Activated naive CD8-positive, alpha-beta T cell treated with anti-CD3 and anti-CD28 coated beads, Interleukin-2, amount 10 ng/mL, durations not matched to agents 7 days and 5 days (primary cell): Measurements from ENCODE around the gene ZCCHC18. TPM values are rescaled to one million over a fixed set of nuclear protein-coding genes. Genes with fewer than 3 reads are reported as not detected.

ENCODE experiments used
- ATAC-seq: fragments of 150-1000 bp; cut with Tn5 transposase; one replicate; pipeline ENCODE4 v1.10.0; 2021; ENCODE audit warnings: low read depth, moderate library complexity
- POLR2A ChIA-PET: fragments of 350-600 bp; sonication (Branson Sonifier 250); formaldehyde crosslinking; loops from one replicate; lab custom pipeline; 2021; ENCODE audit warnings: antibody characterized with exemption; lab: Charles Lee
- DNase-seq: peaks from one replicate; pipeline ENCODE4 v3.0.0; 2021
- H3K27ac Mint-ChIP-seq: one replicate; pipeline ENCODE4 v1.8.0; 2022; ENCODE audit warnings: mild to moderate bottlenecking, mixed read lengths
- H3K27me3 Mint-ChIP-seq: one replicate; pipeline ENCODE4 v1.8.0; 2022; ENCODE audit warnings: mild to moderate bottlenecking, moderate library complexity, mixed read lengths
- H3K36me3 Mint-ChIP-seq: one replicate; pipeline ENCODE4 v1.8.0; 2021; ENCODE audit warnings: mild to moderate bottlenecking, mixed read lengths
- H3K4me1 Mint-ChIP-seq: one replicate; pipeline ENCODE4 v1.8.0; 2021; ENCODE audit warnings: mixed read lengths
- H3K4me3 Mint-ChIP-seq: one replicate; pipeline ENCODE4 v1.8.0; 2022; ENCODE audit warnings: mild to moderate bottlenecking, moderate library complexity, mixed read lengths
- H3K9me3 Mint-ChIP-seq: one replicate; pipeline ENCODE4 v1.8.0; 2021; ENCODE audit warnings: mixed read lengths
- total RNA-seq, 2 experiments: library from RNA; stranded (reverse); gene quantifications; one replicate each; pipeline ENCODE4 v1.2.3, GENCODE V29; 2021

Gene ZCCHC18
- total RNA-seq, 2 experiments from 2014 or later = 8.8 to 13.5 TPM

- Mint-ChIP-seq H3K27ac (no peak overlapping the region), H3K27me3 (no peaks in the 10 kb centered on the region), H3K9me3 (no peaks in the 10 kb centered on the region), H3K36me3 (no peaks in the 10 kb centered on the region), H3K4me1 (no peaks in the 10 kb centered on the region), H3K4me3 (no peak overlapping the region)
- POLR2A ChIA-PET = interaction anchor here (0.6 kb wide), 1 partner anchor 16 kb away, joined by 3 read pairs; the partner anchor contains the start of gene SLC25A53
- no peak for ATAC-seq
- no peak for DNase-seq
Measured at GRCh38 chrX:104141087-104141760, 28.9 kb downstream of the ZCCHC18 start.

DNA sequence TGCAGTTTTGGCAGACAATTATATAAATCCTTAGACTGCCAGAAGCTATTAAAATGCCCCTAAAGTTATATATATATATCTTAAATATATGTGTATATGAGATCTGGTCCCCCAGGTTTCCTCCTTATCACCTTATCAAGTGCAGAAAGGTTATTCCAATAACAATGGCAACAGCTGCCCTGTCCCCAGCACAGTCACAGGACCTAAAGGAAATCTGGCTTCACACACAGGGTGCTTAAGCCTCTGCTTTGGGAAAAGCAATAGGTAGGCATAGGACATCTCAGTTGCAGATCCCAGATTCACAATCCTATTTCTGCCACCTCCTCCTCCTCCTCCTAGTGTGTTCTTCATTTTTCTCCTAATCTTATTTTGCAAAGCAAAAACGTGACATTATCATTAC is 38.7 kb downstream of the ZCCHC18 start:
- no peak overlapping the region for H3K4me3 Mint-ChIP-seq
- no peaks in the 10 kb centered on the region for H3K9me3 Mint-ChIP-seq
- ATAC-seq (no peak), DNase-seq (no peak)
- H3K27ac Mint-ChIP-seq = no peak overlapping the region
- POLR2A ChIA-PET = no interaction called here
- H3K27me3 Mint-ChIP-seq = no peaks in the 10 kb centered on the region
- H3K36me3 Mint-ChIP-seq = no peaks in the 10 kb centered on the region
- no peaks in the 10 kb centered on the region for H3K4me1 Mint-ChIP-seq

- ATAC-seq (peak; percentile 91), DNase-seq (peak; percentile 78)
- H3K4me1 Mint-ChIP-seq = peaks cover 8% of the 10 kb centered on the region
- no peaks in the 10 kb centered on the region for H3K27me3 Mint-ChIP-seq
- POLR2A ChIA-PET = interaction anchor here (0.8 to 1.9 kb wide), 8 partner anchors 9 to 325 kb away, joined by 3 to 29 read pairs (median 4); partner anchors contain the start of genes FAM199X, RAB9B and ZCCHC18
- peak within 1 kb of the TSS; percentile 100 for H3K27ac Mint-ChIP-seq
- no peaks in the 10 kb centered on the region for H3K9me3 Mint-ChIP-seq
- H3K36me3 Mint-ChIP-seq = no peaks in the 10 kb centered on the region
- peak within 1 kb of the TSS; percentile 100 for H3K4me3 Mint-ChIP-seq
Measured at GRCh38 chrX:104156630-104157529, 44.6 kb downstream of the ZCCHC18 start, which contains the start of gene SLC25A53. SLC25A53 (minus strand) TSS chrX:104157009; CDS start chrX:104105257, 51,752 bp downstream.

Other genes starting within 250 kb of the ZCCHC18 start
- 10 to 100 TPM; 10.1 to 10.4 TPM for gene TMSB15B, start 149.9 kb upstream of the ZCCHC18 start, total RNA-seq
- gene H2BW1, start 98.8 kb upstream of the ZCCHC18 start, total RNA-seq = not detected
- gene H2BW2, start 72.6 kb upstream of the ZCCHC18 start, total RNA-seq = not detected
- gene TMSB15C, start 36.3 kb upstream of the ZCCHC18 start, total RNA-seq = 1 to 10 TPM; 4.3 to 5.1 TPM
- 10 to 100 TPM; 13.9 to 15.0 TPM for gene SLC25A53, start 44.5 kb downstream of the ZCCHC18 start, total RNA-seq
- 10 to 100 TPM; 13.4 to 14.0 TPM for gene FAM199X, start 53.9 kb downstream of the ZCCHC18 start, total RNA-seq
- not detected for gene ESX1, start 142.4 kb downstream of the ZCCHC18 start, total RNA-seq